Left ventricle myocardium inferior (tissue), 1 donor: Measurements from ENCODE around the gene PRF1. TPM values are rescaled to one million over a fixed set of nuclear protein-coding genes. Genes with fewer than 3 reads are reported as not detected.

Source experiments
- DNase-seq: peaks from one replicate; pipeline ENCODE4 v3.0.0-alpha.2; 2020
- H3K27ac ChIP-seq: fragments of 200-600 bp; replicated peaks from 2 replicates; pipeline ENCODE4 v1.8.0; 2021
- H3K27me3 ChIP-seq: fragments of 200-600 bp; 2 replicates; pipeline ENCODE4 v1.8.0; 2021; ENCODE audit warnings: low read depth
- H3K36me3 ChIP-seq: fragments of 200-600 bp; 2 replicates; pipeline ENCODE4 v1.8.0; 2021
- H3K4me1 ChIP-seq: fragments of 200-600 bp; 2 replicates; pipeline ENCODE4 v1.8.0; 2021
- H3K4me3 ChIP-seq: fragments of 200-600 bp; 2 replicates; pipeline ENCODE4 v1.8.0; 2021; ENCODE audit warnings: mild to moderate bottlenecking, moderate library complexity
- H3K9me3 ChIP-seq: fragments of 200-600 bp; replicated peaks from 2 replicates; pipeline ENCODE4 v1.8.0; 2021
- intact Hi-C: fragments of 100-400 bp; cut with micrococcal nuclease; formaldehyde crosslinking; loops from one replicate; pipeline ENCODE4 v1.11.0; 2022
- total RNA-seq: library from RNA; stranded (reverse); fragmentation: NEBNext Ultra II Directional; extraction: Animal tissue kit (Norgen Biotek cat#: 25700); gene quantifications from one replicate; pipeline ENCODE4 v1.2.1, GENCODE V29; 2021
- TF ChIP-seq, protein P1 (sequence below): fragments of 200-600 bp; IDR thresholded peaks from 2 replicates; pipeline ENCODE4 v1.8.0; 2021; ENCODE audit warnings: antibody characterized with exemption, mild to moderate bottlenecking, borderline replicate concordance
- donor health status: DM: no; HTN: yes; CAD: no; lungs with severe emphysema.

Gene PRF1
- total RNA-seq, 1 donor from 2014 or later: 2.6 TPM

DNA sequence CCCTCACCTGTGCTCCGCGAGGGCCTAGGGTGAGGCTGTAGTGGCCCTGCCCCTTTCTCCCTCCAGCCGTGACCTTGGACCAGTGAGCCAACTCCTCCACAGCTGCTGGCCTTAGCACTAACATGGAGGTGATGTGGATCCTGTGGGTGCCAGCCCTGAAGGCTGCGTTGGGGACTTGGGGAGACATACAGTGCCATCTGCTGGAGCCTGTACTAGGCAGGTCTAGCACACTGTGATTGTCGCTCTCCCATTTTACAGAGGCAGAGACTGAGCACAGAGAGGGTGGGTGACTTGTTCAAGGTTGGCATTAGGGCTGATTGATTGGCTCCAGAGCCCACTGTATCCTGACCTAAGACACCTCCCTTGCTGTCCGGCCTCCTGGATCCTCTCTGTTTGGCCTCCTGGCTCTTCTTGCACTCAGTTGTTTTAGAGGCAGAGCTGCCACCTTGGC lies 37.6 kb downstream of the PRF1 start:
- DNase-seq: no peak
- H3K27me3 ChIP-seq: no peaks in the 10 kb centered on the region
- TF ChIP-seq, protein P1, sequence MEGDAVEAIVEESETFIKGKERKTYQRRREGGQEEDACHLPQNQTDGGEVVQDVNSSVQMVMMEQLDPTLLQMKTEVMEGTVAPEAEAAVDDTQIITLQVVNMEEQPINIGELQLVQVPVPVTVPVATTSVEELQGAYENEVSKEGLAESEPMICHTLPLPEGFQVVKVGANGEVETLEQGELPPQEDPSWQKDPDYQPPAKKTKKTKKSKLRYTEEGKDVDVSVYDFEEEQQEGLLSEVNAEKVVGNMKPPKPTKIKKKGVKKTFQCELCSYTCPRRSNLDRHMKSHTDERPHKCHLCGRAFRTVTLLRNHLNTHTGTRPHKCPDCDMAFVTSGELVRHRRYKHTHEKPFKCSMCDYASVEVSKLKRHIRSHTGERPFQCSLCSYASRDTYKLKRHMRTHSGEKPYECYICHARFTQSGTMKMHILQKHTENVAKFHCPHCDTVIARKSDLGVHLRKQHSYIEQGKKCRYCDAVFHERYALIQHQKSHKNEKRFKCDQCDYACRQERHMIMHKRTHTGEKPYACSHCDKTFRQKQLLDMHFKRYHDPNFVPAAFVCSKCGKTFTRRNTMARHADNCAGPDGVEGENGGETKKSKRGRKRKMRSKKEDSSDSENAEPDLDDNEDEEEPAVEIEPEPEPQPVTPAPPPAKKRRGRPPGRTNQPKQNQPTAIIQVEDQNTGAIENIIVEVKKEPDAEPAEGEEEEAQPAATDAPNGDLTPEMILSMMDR: peak; percentile 15
- H3K4me3 ChIP-seq: no peak overlapping the region
- H3K4me1 ChIP-seq: peaks cover 58% of the 10 kb centered on the region
- intact Hi-C loops: no loop called here
- H3K9me3 ChIP-seq: no peaks in the 10 kb centered on the region
- peaks cover 13% of the 10 kb centered on the region for H3K36me3 ChIP-seq
- peak overlapping the region; percentile 5 for H3K27ac ChIP-seq

DNA sequence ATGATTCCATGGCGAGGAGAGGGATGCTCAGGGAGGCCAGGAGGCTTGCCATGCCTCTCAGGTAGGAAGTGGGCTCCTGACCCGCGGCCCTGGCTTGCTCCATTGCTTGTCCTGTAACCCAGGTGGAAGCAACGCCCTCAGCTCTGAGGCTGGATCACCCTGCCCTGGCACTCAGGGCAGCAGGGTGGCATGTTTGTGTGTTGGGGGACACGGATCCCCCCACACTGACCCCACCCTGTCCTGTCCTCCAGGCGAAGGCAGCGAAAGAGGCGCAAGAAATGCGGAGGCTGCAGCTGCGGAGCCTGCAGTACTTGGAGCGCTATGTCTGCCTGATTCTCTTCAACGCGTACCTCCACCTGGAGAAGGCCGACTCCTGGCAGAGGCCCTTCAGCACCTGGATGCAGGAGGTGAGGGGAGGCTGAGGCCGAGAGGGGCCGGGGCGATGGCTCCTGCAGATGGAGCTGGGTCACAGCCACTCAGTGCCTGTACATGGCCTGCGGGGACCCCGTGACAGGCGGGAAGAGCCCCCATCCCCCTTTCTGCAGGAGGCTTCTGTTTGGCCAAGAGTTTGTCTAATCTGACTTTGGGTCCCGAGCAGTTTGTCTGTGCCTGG lies 38.3 kb downstream of the PRF1 start:
- Histone ChIP-seq H3K27me3 (no peaks in the 10 kb centered on the region), H3K27ac (no peak overlapping the region), H3K9me3 (no peaks in the 10 kb centered on the region), H3K4me3 (no peak overlapping the region), H3K36me3 (peaks cover 13% of the 10 kb centered on the region), H3K4me1 (peaks cover 65% of the 10 kb centered on the region)
- DNase-seq: no peak
- TF ChIP-seq, protein P1: no peak
- intact Hi-C loops: no loop called here

DNA sequence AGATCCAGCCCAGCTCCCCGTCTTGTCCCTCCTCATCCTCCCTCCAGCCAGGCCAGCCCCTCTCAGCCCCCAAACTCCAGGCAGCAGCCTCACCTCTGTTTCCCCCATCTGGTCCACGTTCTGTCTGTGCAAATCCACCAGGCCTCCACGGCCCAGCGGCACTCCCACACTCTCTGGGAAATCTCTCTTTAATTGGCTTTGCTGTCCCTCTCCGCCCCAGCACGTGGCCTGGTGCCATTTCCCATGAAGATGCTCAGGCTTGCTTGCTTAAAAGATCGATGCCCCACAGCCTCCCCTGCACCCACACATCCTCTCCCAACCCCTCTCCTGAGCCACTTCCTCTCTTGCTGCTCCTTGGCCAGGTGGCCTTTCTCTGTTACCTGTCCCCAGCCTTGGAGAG lies 39.3 kb downstream of the PRF1 start:
- no peak for DNase-seq
- intact Hi-C loops: no loop called here
- TF ChIP-seq, protein P1: no peak
- Histone ChIP-seq H3K27ac (no peak overlapping the region), H3K9me3 (no peaks in the 10 kb centered on the region), H3K4me1 (peaks cover 75% of the 10 kb centered on the region), H3K27me3 (no peaks in the 10 kb centered on the region), H3K36me3 (peaks cover 13% of the 10 kb centered on the region), H3K4me3 (no peak overlapping the region)

DNA sequence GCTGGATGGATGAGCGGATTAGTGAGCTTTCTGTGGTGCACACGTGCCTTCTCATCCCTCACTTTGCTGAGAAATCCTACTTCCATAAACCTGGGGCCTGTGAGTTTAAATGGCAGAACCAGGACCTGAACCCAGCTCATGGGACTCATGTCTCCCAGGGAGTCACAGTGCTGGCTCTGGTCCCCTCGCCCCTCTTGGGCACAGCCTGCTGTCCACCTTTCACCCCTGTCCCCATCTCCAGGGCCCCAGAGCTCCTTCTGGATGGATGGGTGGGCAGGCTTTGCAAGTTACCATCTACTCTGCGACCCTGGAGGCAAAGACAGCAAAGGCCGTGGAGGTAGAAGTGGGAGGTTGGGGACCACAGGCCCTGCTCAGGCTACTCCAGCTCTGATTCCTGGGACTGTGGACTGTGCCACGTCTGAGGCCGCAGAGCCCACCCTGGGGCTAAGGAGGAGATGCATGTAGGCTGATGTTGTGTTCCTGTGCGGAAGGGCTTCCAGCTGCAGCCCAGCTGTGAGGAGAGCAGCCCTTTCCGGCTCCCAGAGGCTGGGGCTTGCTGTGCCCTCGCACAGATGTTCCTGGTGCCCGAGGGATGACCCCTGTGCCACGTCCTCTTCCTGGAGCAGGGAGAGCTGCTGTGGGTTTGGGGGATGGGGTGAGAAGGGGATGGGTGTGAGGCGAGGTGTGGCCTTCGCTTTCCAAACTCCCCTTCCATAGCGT lies 40.3 kb downstream of the PRF1 start:
- Histone ChIP-seq H3K9me3 (no peaks in the 10 kb centered on the region), H3K4me1 (peaks cover 78% of the 10 kb centered on the region), H3K36me3 (peaks cover 13% of the 10 kb centered on the region), H3K27ac (no peak overlapping the region), H3K4me3 (no peak overlapping the region), H3K27me3 (no peaks in the 10 kb centered on the region)
- no peak for DNase-seq
- intact Hi-C loops: no loop called here
- TF ChIP-seq, protein P1: no peak

DNA sequence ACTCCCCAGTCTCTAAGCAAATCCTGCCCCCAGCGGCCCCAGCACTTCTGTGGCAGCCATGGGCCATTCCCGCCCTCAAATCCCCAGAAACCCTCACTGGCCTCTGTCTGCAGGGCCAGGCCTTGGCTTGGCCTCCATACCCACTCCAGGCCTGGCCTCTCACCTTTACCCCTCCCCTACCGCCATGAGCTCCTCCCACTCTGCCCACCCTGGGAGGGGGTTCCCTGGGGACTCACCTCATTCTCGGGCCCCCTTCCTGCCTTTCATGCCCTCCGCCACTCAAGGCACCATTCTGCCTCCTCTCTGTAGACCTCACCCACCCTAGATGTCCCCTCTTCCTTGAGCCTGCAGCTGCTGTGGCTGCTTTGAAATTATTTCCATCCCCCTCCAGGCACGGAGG lies 41.0 kb downstream of the PRF1 start:
- DNase-seq: no peak
- no peak overlapping the region for H3K4me3 ChIP-seq
- TF ChIP-seq, protein P1: no peak
- H3K27ac ChIP-seq: peak overlapping the region; percentile 73
- intact Hi-C loops: no loop called here
- no peaks in the 10 kb centered on the region for H3K9me3 ChIP-seq
- no peaks in the 10 kb centered on the region for H3K27me3 ChIP-seq
- peaks cover 11% of the 10 kb centered on the region for H3K36me3 ChIP-seq
- H3K4me1 ChIP-seq: peaks cover 78% of the 10 kb centered on the region
